GM23338 (cell line): ENCODE results near the gene BNC2. TPM values are rescaled to one million over a fixed set of nuclear protein-coding genes. Genes with fewer than 3 reads are reported as not detected.

Source experiments
- ATAC-seq: fragments of 200-7000 bp; cut with Tn5 transposase; 3 replicates; pipeline ENCODE4 v1.9.1; 2020
- DNase-seq: peaks from one replicate; pipeline ENCODE4 v3.0.0-alpha.2; 2015; ENCODE audit warnings: low spot score
- H2AFZ ChIP-seq: fragments of 200-600 bp; sonication (generic); 2 replicates; pipeline ENCODE4 v1.8.0; 2016; ENCODE audit warnings: antibody characterized with exemption, mild to moderate bottlenecking, moderate library complexity
- H3F3A ChIP-seq: fragments of 200-600 bp; sonication (generic); replicated peaks from 2 replicates; pipeline ENCODE4 v1.8.0; 2017; ENCODE audit warnings: antibody characterized with exemption, mixed run types, low read depth
- H3K27ac ChIP-seq: fragments of 200-600 bp; sonication (generic); 2 replicates; pipeline ENCODE4 v1.6.1; 2016; ENCODE audit warnings: low read depth
- H3K27me3 ChIP-seq: fragments of 200-600 bp; sonication (generic); 2 replicates; pipeline ENCODE4 v1.8.0; 2016; ENCODE audit warnings: mild to moderate bottlenecking, mixed run types, moderate library complexity; ENCODE audit not compliant: insufficient read depth
- H3K36me3 ChIP-seq: fragments of 200-600 bp; sonication (generic); 2 replicates; pipeline ENCODE4 v1.8.0; 2016; ENCODE audit warnings: mild to moderate bottlenecking; ENCODE audit not compliant: insufficient read depth
- H3K4me1 ChIP-seq: fragments of 200-600 bp; sonication (generic); 2 replicates; pipeline ENCODE4 v1.8.0; 2016; ENCODE audit warnings: mild to moderate bottlenecking, moderate library complexity; ENCODE audit not compliant: insufficient read depth
- H3K4me2 ChIP-seq: fragments of 200-600 bp; sonication (generic); 2 replicates; pipeline ENCODE4 v1.7.1; 2017; ENCODE audit warnings: mixed run types
- H3K4me3 ChIP-seq: fragments of 200-600 bp; sonication (generic); 2 replicates; pipeline ENCODE4 v1.6.1; 2016; ENCODE audit warnings: mixed run types
- H3K79me2 ChIP-seq: fragments of 200-600 bp; sonication (generic); replicated peaks from 2 replicates; pipeline ENCODE4 v1.8.0; 2017; ENCODE audit warnings: mild to moderate bottlenecking; ENCODE audit not compliant: insufficient read depth
- H3K9me2 ChIP-seq: fragments of 200-600 bp; sonication (generic); 2 replicates; pipeline ENCODE4 v1.8.0; 2017; ENCODE audit not compliant: insufficient read depth
- H4K20me1 ChIP-seq: fragments of 200-600 bp; sonication (generic); replicated peaks from 2 replicates; pipeline ENCODE4 v1.8.0; 2017; ENCODE audit warnings: mild to moderate bottlenecking; ENCODE audit not compliant: insufficient read depth
- H3K27ac Mint-ChIP-seq: 2 replicates; pipeline ENCODE4 v1.8.0; 2020; ENCODE audit warnings: inconsistent platforms, mild to moderate bottlenecking, moderate library complexity, mixed read lengths
- H3K27me3 Mint-ChIP-seq: 3 replicates; pipeline ENCODE4 v1.8.0; 2022; ENCODE audit warnings: low read depth, mild to moderate bottlenecking, moderate library complexity, mixed read lengths, inconsistent platforms; ENCODE audit not compliant: insufficient read depth, poor library complexity
- H3K36me3 Mint-ChIP-seq: 3 replicates; pipeline ENCODE4 v1.8.0; 2021; ENCODE audit warnings: low read depth, mild to moderate bottlenecking, inconsistent platforms, moderate library complexity, mixed read lengths
- H3K4me1 Mint-ChIP-seq: 3 replicates; pipeline ENCODE4 v1.8.0; 2020; ENCODE audit warnings: mild to moderate bottlenecking, inconsistent platforms, mixed read lengths
- H3K4me3 Mint-ChIP-seq: 3 replicates; pipeline ENCODE4 v1.8.0; 2021; ENCODE audit warnings: moderate library complexity, mild to moderate bottlenecking, inconsistent platforms, mixed read lengths
- H3K9me3 Mint-ChIP-seq: 3 replicates; pipeline ENCODE4 v1.8.0; 2020; ENCODE audit warnings: moderate library complexity, mild to moderate bottlenecking, inconsistent platforms, mixed read lengths
- CREB1 ChIP-seq: fragments of 250-450 bp; sonication (Bioruptor Pico); IDR thresholded peaks from 2 replicates; pipeline ENCODE4 v1.5.0; 2020; ENCODE audit warnings: low read depth, mild to moderate bottlenecking, moderate library complexity
- EZH2 ChIP-seq: fragments of 200-600 bp; sonication (generic); IDR thresholded peaks from one replicate; pipeline ENCODE4 v1.8.0; 2017; ENCODE audit warnings: antibody characterized with exemption, mild to moderate bottlenecking, low read depth; ENCODE audit not compliant: unreplicated experiment
- EZH2phosphoT487 ChIP-seq: fragments of 200-600 bp; sonication (generic); IDR thresholded peaks from one replicate; pipeline ENCODE4 v1.8.1; 2018; ENCODE audit warnings: antibody characterized with exemption; ENCODE audit not compliant: unreplicated experiment
- JUNB ChIP-seq: IDR thresholded peaks from one replicate; pipeline ENCODE4 v1.6.1; 2016; ENCODE audit warnings: antibody characterized with exemption; ENCODE audit not compliant: unreplicated experiment
- NANOG ChIP-seq: IDR thresholded peaks from 2 replicates; pipeline ENCODE4 v1.6.1; 2016; ENCODE audit warnings: antibody characterized with exemption, borderline replicate concordance
- POLR2AphosphoS5 ChIP-seq: IDR thresholded peaks from 2 replicates; pipeline ENCODE4 v1.6.1; 2016; ENCODE audit warnings: antibody characterized with exemption, low read depth
- STAT1 ChIP-seq: IDR thresholded peaks from one replicate; pipeline ENCODE4 v1.6.1; 2016; ENCODE audit warnings: antibody characterized with exemption; ENCODE audit not compliant: unreplicated experiment
- ZNF114 ChIP-seq: fragments of 250-450 bp; sonication (Bioruptor Pico); IDR thresholded peaks from 2 replicates; pipeline ENCODE4 v1.5.0; 2020; ENCODE audit warnings: mild to moderate bottlenecking, moderate library complexity
- ZNF331 ChIP-seq: fragments of 250-450 bp; sonication (Bioruptor Pico); IDR thresholded peaks from 2 replicates; pipeline ENCODE4 v1.5.0; 2020; ENCODE audit warnings: low read depth, mild to moderate bottlenecking, moderate library complexity
- polyA plus RNA-seq: library from polyadenylated mRNA; unstranded; fragments of >200 nt; fragmentation: Nextera tagmentation; extraction: Ambion mirVana; gene quantifications from 2 replicates; pipeline ENCODE4 v1.2.1, GENCODE V29; 2016
- total RNA-seq: library from RNA; depleted of rRNA; stranded (reverse); fragments of >200 nt; shearing (Covaris generic); gene quantifications from 2 replicates; pipeline ENCODE4 v1.2.3, GENCODE V29; 2014
- TF ChIP-seq, protein P1 (sequence below), 2 experiments: fragments of 200-600 bp in 1 of 2; sonication (generic) in 1 of 2; conservative IDR thresholded peaks; 2 replicates each; pipeline versions ENCODE4 v1.5.1 to v1.6.1; 2016 to 2017; ENCODE audit warnings: antibody characterized with exemption in 2 of 2, low read depth in 2 of 2, mild to moderate bottlenecking in 2 of 2, moderate library complexity in 1 of 2

BNC2 gene
- total and polyA plus RNA-seq, 2 experiments from 2014 or later = 12.7 to 13.2 TPM

DNA sequence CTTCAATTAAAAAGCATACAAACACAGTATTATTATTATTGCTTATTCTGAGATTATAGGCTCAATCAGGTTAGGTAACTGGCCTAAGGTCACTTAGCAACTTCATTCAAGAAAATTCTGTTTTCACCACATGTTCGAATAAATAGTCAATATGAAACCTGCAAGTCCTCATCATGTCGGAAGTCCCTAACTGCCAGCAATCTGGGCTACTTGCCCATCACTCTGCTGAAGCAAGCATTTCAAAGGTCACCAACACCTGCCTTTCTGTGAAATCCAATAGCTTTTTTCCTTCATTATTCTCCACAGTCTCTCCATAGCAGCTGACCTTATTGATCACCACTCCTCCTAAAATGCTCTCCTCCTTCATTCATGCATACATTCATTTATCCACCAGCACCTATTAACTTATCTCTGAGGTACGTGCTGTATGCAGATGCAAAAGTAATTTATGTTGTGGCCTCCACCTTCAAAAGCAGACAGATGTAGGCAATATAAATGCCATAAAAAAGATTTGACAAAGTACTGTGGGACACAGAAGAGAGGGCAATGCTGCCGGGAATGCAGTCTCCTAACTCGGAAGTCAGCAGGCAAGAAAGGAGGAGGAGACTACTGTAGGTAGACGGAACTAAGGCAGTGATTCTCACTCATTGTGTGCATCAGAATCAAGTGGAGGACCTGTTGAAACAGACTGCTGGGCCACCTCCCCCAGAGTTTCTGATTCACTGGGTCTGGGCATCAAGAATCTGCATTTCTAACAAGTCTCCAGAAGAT is 310.9 kb downstream of the BNC2 start (continued):
- TF ChIP-seq, protein P1, sequence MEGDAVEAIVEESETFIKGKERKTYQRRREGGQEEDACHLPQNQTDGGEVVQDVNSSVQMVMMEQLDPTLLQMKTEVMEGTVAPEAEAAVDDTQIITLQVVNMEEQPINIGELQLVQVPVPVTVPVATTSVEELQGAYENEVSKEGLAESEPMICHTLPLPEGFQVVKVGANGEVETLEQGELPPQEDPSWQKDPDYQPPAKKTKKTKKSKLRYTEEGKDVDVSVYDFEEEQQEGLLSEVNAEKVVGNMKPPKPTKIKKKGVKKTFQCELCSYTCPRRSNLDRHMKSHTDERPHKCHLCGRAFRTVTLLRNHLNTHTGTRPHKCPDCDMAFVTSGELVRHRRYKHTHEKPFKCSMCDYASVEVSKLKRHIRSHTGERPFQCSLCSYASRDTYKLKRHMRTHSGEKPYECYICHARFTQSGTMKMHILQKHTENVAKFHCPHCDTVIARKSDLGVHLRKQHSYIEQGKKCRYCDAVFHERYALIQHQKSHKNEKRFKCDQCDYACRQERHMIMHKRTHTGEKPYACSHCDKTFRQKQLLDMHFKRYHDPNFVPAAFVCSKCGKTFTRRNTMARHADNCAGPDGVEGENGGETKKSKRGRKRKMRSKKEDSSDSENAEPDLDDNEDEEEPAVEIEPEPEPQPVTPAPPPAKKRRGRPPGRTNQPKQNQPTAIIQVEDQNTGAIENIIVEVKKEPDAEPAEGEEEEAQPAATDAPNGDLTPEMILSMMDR (conservative IDR thresholded peaks at IDR 0.05; ENCODE audit: low read depth in 2 of 2) = no peak
- TF ChIP-seq NANOG (no peak), ZNF114 (no peak), EZH2phosphoT487 (no peak), ZNF331 (CRISPR knock-in tag) (no peak), JUNB (no peak), POLR2AphosphoS5 (no peak), CREB1 (CRISPR knock-in tag) (no peak), STAT1 (no peak)

DNA sequence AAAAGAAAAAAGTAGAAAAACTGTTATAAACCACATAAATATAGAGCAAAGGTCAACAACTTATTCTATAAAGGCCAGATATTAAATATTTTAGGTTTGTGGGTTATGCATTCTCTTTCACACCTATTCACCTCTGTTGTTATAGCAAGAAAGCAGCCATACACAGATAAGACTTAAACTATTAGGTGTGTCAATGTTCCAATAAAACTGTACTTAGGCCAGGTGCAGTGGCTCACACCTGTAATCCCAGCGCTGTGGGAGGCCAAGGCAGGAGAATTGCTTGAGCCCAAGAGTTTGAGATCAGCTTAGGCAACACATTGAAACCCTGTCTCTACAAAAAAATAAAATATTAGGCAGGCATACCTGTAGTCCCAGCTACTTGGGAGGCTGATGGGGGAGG is 314.7 kb downstream of the BNC2 start:
- no peak overlapping the region for H3K27ac Mint-ChIP-seq
- no peak overlapping the region for H3K27ac ChIP-seq

DNA sequence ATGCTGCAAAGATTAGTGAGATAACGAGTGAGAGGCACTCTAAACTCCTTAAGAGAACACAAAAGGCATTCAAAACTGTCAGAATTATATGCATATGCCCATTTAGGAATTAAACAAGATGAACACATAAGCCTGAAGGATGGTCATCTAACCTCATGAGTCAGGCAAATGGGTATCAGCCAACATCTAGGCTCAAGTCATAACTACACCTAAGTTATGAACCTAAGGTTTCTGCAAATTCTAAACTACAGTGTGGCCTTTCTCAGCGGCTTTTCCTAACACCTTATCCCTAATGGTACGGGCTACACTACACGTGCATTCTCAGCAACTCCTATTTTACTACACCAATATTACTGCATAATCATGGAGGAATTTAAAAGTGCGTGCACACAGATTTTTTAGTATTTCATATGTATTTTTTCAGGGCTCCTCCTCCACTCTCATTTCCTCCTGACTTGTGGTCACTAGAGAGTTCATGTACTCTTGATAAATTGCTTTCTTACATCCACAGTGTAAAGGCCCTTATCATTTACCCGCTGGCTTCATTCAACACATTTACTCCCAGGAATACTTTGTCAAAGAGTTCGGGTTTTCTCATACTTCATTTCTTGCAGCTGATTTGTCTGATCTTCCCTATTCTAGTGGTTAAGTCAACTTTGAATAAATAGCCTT is 316.5 kb downstream of the BNC2 start:
- DNase-seq = no peak
- Histone ChIP-seq H3F3A (0 out of 2 replicates have a peak, but pooled peaks cover 2% of the 10 kb centered on the region), H3K4me2 (no peak overlapping the region), H3K27me3 (no peaks in the 10 kb centered on the region), H3K79me2 (0 out of 2 replicates have a peak, but pooled peaks cover 8% of the 10 kb centered on the region), H3K36me3 (no peaks in the 10 kb centered on the region), H2AFZ (no peak overlapping the region), H3K27ac (no peak overlapping the region), H3K4me1 (no peaks in the 10 kb centered on the region), H3K9me2 (no peaks in the 10 kb centered on the region), H4K20me1 (0 out of 2 replicates have a peak, but pooled peaks cover 3% of the 10 kb centered on the region), H3K4me3 (no peak overlapping the region)
- no peak for TF ChIP-seq JUNB
- no peak for TF ChIP-seq STAT1
- TF ChIP-seq EZH2phosphoT487 = no peak
- no peak for TF ChIP-seq EZH2
- ATAC-seq = no peak
- Mint-ChIP-seq H3K27me3 (peaks cover 6% of the 10 kb centered on the region), H3K36me3 (peaks cover 4% of the 10 kb centered on the region; the same call in 2 of the 3 replicates), H3K9me3 (no peaks in the 10 kb centered on the region), H3K27ac (no peak overlapping the region), H3K4me3 (no peak overlapping the region), H3K4me1 (peaks cover 22% of the 10 kb centered on the region)

More for the DNA sequence above, 314.7 kb downstream of the BNC2 start:
- DNase-seq (no peak), ATAC-seq (no peak)
- H3K27me3 Mint-ChIP-seq = peaks cover 6% of the 10 kb centered on the region
- no peaks in the 10 kb centered on the region for H3K4me1 ChIP-seq
- H3K9me3 Mint-ChIP-seq = no peaks in the 10 kb centered on the region
- no peak overlapping the region for H2AFZ ChIP-seq
- no peak overlapping the region for H3K4me3 Mint-ChIP-seq
- no peak for TF ChIP-seq POLR2AphosphoS5
- 0 out of 2 replicates have a peak, but pooled peaks cover 2% of the 10 kb centered on the region for H3F3A ChIP-seq
- peaks cover 4% of the 10 kb centered on the region; the same call in 2 of the 3 replicates for H3K36me3 Mint-ChIP-seq
- no peak overlapping the region for H3K4me2 ChIP-seq
- H3K4me1 Mint-ChIP-seq = peaks cover 25% of the 10 kb centered on the region
- no peak overlapping the region for H3K4me3 ChIP-seq
- H4K20me1 ChIP-seq = no peaks in the 10 kb centered on the region
- H3K27me3 ChIP-seq = no peaks in the 10 kb centered on the region
- H3K36me3 ChIP-seq = no peaks in the 10 kb centered on the region
- H3K9me2 ChIP-seq = no peaks in the 10 kb centered on the region
- H3K79me2 ChIP-seq = 0 out of 2 replicates have a peak, but pooled peaks cover 8% of the 10 kb centered on the region
